Measurements from ENCODE around the gene TBC1D8.

- no peak for TF ChIP-seq CTCF (IDR thresholded peaks at IDR 0.05; ENCODE audit: low read depth, low read length, missing input control)
- peak; percentile 74 for TF ChIP-seq REST (IDR thresholded peaks at IDR 0.05)
- peak; percentile 55 for TF ChIP-seq TAF1 (conservative IDR thresholded peaks at IDR 0.05)
- peak; percentile 44 to 55 for TF ChIP-seq RAD21 (IDR thresholded peaks at IDR 0.05)
- TF ChIP-seq JUND (IDR thresholded peaks at IDR 0.05), result peak; percentile 65 to 83
- TF ChIP-seq ZBTB33 (IDR thresholded peaks at IDR 0.05), result peak; percentile 90
- peak; percentile 77 for TF ChIP-seq ATF3 (IDR thresholded peaks at IDR 0.05)
- TF ChIP-seq YY1 (IDR thresholded peaks at IDR 0.05), result peak; percentile 85
- peak; percentile 57 to 79 for TF ChIP-seq EGR1 (IDR thresholded peaks at IDR 0.05; ENCODE audit: low read depth in 2 of 2)
- peak; percentile 84 to 93 for TF ChIP-seq RXRA (IDR thresholded peaks at IDR 0.05)
- peak; percentile 96 for TF ChIP-seq SP1 (IDR thresholded peaks at IDR 0.05)
These were observed 34.2 kb downstream of the TBC1D8 start for GRCh38 chr2:101116841-101117552.
